Hepatic stellate cell (primary cell): ENCODE measurements around the gene SAPCD2.
A peak's percentile ranks its signal among the peaks of the same experiment; 100 is the strongest.

Experiments used
- DNase-seq: peaks from one replicate; pipeline ENCODE4 v3.0.0; 2011; ENCODE audit warnings: low spot score

Gene SAPCD2

DNA sequence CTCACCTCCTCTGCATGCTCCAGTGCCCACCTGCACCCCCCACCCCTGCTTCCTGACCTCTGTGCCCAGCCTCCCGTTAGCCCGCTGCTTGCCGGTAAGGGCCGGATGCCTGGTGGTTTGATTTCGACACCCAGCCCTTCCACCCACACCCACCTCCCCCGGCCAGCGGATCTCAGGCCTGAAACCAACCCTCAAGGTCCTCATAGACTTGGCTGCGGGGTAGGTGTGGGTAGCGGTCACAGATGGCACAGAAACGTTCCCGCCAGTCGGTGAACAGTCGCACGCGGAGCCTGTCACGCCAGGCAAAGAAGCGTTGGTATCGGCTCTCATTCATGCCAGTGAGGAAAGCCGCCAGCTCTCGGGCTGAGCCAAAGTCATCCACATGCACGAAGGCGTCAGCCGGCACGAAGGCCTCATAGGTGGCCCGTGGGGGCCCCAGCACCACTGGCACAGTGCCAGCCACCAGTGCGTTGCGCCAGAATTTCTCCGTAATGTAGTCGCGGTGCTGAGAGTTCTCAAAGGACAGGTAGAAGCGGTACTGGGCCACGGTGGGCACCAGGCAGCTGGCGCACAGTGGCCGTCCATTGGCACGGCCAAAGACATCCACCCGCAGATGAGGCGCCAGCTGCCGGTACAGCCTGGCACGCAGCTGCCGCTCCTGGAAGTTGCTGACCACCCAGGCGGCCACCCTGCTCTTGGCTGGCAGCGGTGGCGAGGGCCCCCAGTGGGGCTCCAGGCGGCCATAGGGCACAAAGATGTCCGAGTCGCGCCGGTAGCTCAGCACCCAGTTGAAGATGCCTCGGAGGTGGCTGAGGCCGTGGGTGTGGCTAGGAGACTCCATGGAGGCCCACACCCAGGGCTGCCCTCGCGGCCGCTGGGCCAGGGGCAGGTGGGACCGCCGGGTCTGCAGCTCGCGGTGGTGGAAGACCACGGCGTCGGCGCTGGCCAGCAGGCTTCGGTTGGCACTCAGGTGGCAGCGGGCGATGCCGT is 39.5 kb downstream of the SAPCD2 start:
- DNase-seq = no peak

DNA sequence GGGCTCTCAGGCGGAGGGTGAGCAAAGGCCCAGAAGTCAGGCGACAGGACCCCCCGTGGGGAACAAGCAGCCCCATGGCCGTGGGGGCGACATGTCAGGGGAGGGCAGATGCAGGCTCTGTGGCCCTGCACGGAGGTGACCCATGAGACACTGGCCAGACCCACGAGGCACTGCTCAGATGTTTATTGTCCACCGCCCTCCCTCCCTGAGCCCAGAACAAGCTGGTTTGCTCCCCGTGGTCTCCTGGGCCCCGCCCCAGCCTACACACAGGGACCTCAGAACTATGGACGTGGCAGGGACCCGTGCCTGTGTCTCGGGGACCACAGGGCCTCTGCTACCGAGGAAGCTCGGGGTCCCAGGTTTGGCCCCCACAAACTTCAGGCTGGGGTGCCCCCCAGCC is 40.4 kb downstream of the SAPCD2 start:
- DNase-seq = no peak

DNA sequence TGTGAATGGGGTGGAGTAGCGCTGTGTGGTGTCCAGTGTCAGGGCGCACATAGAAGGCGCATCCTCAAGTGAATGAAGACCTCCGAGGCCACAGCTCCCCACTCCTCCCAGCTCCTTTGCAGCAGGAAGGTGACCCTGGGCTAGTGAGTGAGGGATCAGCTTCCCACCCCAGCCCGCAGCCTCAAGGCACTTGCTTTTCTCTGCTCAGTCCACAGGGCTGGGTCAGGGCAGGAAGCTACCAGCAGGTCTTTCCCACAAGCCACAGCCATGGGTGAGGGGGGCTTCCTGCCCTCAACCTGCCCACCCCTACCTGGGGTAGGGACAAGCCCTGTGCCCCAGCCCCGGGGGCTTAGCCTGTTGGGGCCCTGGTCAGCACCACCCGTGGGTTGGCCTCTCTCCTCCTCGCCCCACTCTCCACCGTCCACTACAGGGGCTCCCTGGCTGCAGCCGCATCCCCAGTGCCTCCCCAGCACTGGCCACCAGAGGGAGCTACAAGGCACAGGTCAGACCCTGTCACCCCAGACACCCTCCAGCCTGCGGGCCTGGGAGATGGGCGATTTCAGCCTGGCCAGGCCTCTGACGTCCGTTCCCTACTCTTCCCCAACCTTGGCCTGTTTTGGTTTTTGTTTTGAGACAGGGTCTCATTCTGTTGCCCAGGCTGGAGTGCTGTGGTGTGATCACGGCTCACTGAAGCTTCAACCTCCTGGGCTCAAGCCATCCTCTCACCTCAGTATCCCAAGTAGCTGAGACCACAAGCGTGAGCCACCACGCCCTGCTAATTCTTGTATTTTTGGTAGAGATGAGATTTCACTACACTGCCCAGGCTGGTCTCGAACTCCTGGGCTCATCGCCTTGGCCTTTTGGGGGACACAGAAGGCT is 41.1 kb downstream of the SAPCD2 start:
- peak; percentile 78 for DNase-seq

DNA sequence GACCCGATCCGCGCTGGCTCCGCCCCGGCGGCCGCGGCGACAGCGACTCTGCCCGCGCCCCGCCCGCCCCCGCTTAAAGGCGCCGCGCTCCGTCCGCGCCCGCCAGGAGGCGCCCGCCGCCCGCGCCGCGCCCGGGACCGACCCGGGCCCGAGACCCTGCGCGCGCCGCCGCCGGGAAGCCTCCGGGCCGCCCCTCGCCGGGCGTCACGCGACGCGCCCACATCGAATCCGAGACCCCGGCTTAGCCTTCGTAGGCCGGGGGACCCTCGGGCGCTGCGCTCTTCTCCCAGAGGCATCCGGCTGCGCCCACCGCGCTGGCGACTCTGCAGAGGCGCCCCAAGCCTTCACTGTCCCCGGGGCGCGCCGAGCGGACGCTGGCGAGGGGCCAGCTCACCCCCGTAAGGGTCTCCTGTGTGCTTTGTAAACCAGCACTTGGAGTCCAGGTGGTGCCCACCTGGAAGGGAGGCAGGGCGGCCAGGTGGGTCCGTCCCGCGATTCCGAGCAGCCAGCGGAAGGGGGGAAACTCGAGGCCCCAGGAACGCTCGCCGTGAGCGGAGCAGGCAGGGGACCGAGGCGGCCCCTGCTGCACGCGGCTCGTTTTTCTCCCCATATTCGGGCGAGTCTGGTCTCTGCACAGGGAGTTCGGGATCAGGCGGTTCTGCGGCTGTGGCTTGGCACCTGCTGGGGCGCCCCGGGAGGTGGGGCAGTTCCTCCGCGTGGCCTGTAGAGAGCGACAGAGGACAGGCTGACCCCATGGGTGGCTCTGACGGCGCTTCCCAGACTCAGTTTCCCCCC is 41.9 kb downstream of the SAPCD2 start:
- DNase-seq = peak; percentile 73

DNA sequence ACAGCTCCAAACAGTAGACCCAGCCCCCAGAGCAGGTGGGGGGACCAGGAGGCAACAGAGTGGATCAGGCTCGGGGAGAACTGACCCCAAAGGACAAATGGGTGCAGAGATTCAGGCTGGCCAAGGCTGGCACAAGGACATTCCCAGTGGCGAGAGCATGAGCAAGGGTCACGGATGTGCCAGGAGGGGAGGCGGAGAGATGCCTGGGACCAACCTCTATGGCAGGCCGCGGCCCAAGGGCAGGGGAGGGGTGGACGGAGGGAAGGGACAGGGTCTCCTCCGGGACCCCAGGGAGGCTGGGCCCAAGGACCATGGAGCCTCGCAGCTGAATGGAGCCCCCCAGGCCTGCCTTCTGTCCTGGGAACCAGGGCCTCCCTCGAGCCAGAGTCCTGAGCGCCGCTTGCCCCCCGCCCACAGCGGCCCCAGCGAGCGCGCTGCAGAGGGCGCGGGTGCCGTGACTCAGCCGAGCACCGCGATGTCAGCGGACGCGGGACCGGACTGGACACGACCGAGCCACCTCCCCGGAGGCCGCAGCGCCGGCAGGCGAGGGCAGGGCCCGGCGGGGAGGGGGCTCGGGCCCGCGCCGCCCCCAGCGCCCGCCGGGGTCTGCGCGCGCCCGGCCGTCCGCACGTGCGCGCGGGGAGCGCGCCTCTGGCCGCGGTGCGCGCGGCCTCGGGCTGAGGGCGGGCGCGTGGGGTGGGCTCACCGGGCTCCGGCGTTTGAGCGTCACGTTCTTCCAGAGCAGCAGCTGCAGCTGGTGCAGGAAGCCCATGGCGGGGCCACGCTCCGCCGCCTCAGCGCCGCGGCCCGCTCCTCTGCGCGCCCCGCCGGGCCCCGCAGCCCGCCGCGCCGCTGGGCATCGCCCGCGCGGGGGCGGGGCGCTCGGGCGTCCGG is 42.7 kb downstream of the SAPCD2 start, which contains the start of gene ABCA2:
Gene ABCA2 (minus strand): TSS at position 869 of the 894 bp plus-strand sequence. CDS start 97 bp downstream, at position 772.
- peak; percentile 47 for DNase-seq

DNA sequence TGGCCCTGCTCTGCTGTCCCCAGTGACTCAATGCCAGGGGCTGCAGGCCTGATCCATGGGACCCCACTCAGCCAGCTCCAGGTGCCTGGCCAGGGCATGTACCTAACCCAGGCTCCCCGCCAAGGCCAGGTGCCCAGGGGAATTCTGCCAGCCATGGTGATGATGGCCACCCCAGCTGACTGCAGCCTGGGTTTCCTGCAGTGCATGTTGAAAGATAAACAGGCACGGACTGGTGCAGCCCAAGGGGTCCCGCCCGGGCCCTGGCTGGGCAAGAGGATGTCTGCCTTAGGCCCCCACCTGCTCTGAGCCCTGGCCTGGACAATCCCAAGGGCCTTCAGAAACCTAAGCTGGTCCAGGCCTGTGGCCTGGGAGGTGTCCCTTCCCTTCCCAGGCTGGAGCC is 43.5 kb downstream of the SAPCD2 start:
- DNase-seq = no peak

DNA sequence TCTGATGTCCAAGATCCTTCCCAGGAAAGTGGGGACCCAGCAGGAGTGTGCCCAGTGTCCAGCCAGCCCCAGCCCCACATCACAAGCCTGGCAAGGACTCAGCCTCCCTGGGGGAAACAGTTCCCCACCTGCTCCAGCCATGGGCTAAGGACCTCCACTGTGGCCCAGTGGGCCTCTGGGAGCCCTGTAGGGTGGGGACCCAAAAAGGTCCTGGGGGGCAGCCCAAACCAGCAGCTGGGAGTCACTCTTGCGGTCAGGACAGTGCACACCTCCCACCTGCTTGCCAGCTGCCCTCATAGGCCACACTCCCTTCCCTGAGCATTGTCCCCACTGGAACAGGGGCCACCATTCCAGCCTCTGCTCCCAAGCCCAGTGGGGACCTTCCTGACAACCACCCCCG is 44.0 kb downstream of the SAPCD2 start:
- no peak for DNase-seq

DNA sequence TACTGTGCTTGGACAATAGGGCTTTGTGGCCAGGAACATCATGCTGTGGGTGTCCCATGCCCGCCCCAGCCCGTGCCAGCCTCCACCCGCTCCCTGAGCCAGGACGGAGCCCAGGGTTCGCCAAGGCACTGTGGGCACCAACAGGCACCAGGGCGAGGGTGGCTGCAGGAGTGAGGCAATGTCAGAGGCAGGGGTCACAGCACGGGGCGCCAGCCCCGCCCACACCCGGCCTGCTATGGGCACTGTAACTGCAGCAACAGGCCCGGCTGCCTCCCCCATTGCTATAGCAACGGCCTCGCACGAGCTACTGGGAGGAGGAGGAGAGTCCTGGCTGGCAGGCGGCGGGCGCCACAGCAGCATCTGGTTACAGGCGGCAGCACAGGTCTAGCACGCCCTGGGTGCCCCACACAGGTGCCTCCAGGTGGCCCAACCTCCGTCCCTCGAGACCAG is 44.8 kb downstream of the SAPCD2 start:
- no peak for DNase-seq

DNA sequence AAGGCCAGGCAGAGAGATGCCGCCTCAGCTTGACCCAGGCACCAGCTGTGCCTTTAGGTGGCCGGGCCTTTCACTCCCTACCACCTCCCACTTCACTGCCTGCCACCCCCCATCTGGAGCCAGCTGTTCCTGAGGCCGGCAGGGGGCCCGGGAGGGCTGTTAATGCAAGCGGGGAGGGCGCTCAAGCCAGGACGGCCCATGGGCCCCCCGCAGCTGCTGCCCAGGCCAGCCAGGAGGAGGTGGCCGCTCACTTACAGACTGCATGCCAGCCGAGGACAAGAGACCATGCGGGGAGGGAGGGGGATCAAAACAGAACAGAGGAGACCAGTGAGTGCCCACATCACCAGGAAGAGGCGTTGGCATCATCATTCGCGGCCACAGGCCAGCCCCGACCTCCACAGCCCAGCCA is 46.8 kb downstream of the SAPCD2 start:
- no peak for DNase-seq

DNA sequence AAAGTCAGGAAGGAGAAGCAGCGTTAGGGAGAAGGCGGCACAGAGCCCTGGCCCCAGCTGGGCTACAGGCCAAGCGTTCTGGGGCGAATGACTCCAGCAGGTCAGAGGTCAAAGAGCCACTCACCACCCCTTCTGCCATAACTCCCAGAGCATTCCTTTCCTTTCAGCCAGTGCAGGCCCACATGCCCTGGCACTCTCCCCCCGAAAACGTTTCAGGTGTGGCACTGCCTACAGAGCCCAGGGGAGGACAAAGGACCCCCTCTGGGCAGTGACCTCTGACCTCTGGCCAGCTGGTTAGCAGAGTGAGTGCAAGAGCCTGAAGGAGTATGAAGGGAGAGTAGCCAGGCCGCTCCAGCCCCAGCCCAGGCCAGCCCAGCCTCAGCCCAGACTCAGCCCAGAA is 47.2 kb downstream of the SAPCD2 start:
- no peak for DNase-seq

DNA sequence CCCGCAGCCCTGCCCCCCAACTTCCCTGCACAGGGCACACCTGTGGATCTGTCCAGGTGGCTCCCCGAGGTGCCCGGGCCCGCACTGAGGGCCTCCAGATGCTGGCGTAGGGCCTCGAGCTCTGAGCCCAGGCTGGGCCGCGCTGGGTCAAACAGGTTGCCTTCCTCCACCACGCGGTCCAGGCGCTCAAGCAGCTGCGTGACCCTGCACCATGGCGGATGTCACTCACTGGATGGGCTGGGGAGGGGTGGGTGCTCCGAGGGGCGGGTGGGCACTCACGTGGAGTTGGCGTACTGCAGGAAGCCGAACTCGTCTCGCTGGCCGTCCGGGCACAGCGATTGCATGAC is 47.7 kb downstream of the SAPCD2 start:
- no peak for DNase-seq

DNA sequence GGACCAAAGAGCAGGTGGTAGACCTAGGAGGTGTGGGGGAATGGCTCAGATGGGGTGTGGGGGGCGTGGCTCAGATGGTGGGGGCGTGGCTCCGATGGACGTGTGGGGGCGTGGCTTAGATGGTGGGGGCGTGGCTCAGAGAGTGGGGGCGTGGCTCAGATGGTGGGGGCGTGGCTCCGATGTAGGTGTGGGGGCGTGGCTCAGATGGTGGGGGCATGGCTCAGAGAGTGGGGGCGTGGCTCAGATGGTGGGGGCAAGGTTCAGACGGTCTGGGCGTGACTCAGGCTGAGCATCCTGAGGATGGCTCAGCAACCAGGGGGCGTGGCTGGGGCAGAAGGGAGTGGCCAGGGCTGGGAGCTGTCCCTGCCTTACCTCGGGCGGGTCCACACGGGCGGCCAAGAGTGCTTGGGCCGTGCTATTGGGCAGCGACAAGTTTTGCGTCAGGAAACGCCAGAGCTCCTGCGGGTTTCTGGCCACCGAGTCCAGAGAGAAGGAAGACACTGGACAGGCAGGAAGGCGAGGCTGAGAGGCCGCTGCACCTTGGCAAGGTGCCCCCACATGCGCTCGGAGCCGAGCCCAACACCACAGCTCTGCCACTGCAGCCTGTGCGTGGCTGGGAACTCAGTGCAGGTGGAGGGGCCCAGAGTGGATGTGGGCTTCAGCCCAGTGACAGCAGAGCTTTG is 48.2 kb downstream of the SAPCD2 start:
- peak; percentile 41 for DNase-seq

DNA sequence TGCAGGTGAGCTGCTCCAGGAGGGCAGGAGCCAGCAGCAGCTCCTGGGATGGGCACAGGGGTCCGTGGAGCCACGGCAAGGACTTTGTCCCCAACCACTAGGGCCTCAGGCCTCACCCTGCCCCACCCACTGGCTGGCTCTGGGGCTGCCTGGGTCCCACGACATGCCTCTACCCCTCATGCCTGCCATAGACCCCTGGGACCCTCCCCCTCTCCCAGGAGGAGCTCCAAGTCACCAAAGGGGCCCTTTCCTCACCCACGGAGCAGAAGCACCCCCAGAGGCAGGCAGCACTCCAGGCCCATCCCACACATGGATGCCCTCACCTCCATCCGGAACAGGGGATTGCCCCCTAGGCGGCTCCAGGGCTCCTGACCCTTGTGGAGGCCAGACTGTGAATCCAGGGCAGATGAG is 48.8 kb downstream of the SAPCD2 start:
- DNase-seq = no peak

DNA sequence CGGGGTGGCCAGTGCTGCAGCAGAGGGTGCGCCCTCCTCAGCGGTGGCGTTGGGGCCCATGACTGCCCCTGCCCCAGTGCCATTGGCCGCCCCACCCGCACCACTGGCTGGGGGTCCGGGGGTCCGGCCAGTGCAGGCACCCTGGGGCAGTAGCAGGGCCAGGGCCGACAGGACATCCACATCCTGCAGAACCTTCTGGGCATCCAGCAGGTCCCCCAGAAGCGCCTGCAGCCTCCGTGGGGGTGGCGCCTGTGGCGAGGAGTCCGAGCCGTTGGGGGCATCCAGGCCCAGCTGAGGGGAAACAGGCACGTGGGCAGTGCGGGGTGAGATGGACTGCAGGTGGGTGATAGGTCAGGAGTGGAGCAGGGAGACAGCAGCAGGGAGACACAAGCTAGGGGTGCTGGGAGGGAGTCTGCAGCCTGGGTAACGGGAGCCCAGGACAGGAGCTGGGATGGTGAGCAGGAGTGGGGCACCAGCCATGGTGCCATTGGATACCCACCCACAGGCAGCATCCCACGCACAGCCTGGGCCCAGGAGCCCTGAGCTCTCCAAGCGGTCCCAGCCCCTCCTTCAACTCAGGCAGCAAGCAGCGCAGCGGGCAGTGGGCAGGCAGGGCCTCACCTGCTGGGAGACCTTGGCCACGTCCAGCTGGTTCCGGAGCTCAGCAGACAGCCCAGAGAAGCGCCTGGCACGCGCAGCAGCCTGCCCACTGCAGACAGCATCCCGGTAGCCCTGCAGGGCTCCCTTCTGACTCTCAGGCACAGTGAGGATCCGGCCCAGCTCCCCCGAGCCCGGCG is 49.4 kb downstream of the SAPCD2 start:
- DNase-seq = no peak

DNA sequence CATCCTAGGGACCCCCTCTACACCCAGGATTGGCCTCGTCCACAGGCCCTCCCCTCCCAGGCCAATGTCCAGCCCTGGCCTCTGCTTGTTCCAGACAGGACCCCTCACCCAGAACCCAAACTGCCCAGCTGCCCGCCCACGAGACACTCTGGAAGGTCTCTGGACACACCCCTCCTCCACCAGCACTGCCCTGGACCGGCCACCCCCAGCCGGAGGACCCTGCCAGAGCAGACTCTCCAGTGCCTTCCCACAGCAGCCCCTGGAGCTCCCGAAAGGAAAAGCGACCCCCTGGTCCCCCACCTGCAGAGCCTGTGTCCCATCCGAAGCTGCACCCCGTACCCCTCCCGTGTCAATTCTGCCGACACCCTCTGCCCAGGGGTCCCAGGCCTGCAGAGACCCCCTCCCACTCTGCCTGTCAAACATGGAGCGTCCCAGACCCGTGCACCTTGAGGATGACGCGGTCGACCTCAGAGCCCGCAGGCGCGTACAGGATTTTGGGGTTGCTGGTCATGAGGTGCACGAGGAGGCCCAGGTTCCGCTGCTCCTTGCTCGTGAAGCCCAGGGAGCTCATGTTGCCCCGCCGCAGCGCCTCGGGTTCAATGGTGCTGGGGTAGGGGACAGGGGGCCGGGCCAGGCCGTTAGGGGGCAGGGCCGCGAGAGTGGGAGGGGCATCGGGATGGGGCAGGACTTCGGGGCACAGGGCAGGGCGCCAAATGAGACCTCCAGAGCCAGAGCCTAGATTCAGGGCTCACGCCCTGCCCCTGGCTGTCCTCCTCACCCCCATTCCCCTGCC is 50.3 kb downstream of the SAPCD2 start:
- no peak for DNase-seq

DNA sequence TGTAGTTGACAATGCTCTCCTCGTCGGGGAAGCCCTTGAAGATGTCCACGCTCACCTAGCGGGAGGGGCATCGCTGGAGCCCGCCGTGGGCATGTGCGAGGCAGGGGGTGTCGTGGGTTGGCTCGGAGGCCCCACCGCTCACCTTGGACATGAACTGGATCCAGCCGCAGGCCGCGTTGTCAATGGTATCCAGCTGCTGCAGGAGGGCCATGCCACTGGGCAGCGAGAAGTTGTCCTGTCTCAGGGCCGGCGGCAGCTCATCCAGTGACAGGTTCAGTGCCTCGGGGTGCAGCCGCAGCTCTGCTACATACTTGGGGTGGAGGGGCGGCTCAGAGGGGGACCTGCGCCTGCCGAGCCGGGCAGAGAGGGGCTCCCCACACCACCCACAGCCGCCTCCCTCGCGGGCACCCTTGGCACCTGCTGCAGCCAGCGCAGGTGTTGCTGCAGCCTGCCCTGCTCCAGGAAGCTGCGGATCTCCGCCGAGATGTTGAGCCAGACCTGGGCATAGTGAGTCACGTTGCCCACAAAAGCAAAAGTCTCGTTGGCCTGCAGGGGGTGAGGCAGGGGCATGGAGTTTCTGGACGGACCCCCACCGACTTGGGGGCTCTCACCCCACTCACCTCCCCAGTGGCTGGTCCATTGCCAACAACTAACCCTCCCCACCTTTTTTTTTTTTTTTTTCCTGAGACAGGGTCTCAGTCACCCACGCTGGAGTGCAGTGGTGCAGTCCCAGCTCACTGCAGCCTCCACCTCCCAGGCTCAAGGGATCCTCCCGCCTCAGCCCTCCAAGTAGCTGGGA is 51.4 kb downstream of the SAPCD2 start:
- no peak for DNase-seq

DNA sequence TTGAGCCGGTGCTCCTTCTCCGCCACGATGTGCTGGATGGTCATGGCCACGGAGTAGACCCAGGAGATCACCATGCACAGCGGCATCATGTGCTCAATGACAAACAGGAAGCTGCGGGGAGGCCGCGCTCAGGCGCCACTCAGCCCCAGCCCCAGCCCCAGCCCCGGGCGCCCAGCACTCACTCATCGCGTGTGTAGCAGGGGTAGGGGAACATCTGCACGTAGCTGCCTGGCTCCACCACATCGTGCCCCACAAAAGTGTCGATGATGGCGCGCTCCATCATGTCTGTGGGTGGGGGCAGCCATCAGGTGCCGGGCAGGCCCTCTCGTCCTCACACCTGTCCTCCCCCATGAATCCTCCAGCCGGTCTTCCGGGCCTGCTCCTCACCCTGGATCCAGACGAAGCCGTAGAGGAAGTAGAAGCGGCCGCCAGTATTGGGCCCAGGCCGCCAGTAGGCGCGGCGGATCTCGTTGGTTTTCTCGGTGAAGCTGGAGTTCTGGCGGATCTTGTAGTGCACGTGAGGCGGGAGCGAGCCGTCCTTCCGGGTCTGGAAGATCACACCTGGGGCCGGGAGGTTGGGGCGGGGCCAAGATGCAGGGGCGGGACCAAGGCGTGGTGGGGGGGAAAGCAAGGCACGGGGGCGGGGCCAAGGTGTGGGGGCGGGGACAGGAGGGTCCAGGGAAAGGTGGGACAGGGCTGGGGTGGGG is 52.4 kb downstream of the SAPCD2 start:
- no peak for DNase-seq
